ENCODE results near the gene LRRK1.

DNA sequence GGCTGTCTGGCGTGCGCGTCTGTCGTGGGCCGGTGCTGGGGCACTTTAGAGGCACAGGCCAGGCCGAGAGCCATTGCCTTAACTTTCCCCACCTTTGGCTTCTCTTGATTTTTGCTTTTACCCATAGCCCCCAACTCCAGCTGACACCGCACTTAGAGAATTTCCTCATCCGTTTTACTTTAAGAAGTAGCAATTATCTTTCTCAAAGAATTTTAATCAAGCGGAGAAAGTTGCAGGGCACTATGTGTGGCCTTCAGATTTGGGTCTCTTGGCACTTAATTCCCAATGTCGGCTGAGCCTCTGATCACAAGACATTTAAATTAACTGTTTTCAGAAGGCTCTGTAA, 38.3 kb upstream of the LRRK1 start:
- no peak for TF ChIP-seq EZH2 (IDR thresholded peaks at IDR 0.05; ENCODE audit: insufficient read depth, poor library complexity, severe bottlenecking)
- TF ChIP-seq EZH2phosphoT487 (IDR thresholded peaks at IDR 0.05; ENCODE audit: insufficient read depth, low read depth), result no peak
